ENCODE measurements around the gene PDE1C. TPM values are rescaled to one million over a fixed set of nuclear protein-coding genes. Genes with fewer than 3 reads are reported as not detected.

The PDE1C gene
- total and polyA plus RNA-seq, 8 donors, result 1.2 to 4.2 (median 2.2) TPM

- H3K9me3 ChIP-seq, result no peaks in the 10 kb centered on the region
- 55 to 65% methylated on average over 2 of the region's 2 CpGs for WGBS, 2 donors
Measured at GRCh38 chr7:32108651-32109050, 38.4 kb upstream of the PDE1C start.

DNA sequence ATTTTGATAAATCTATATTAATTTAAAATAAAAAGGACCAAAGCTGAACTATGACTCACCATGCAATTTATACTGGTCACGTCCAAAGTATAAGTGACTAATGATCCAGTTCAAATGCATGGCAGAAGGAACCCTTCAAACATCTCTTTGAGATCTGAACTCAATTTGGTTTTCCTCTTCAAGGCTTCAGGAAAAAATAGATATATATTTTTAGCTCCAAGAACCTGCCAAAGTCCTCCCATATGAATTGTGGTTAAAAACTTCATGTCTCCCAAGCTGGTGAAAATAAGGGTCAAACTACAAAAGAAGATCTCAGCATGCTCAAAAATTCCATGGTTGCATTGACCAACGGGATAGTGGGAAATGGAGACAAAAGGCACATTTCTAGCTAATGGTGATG, 34.6 kb upstream of the PDE1C start:
- 53 to 66% methylated on average over 2 of the region's 2 CpGs for WGBS, 2 donors
- FAIRE-seq, result no peak
- ATAC-seq, result no peak
- intact Hi-C loops (cut with DNase I), result no loop called here
- H3K27ac ChIP-seq, result no peak overlapping the region
- H3K9me3 ChIP-seq, result no peaks in the 10 kb centered on the region
- no peak overlapping the region for H3K4me3 ChIP-seq
- DNase-seq, result no peak
- H3K27me3 ChIP-seq, result no peaks in the 10 kb centered on the region
- H3K36me3 ChIP-seq, result no peaks in the 10 kb centered on the region
- TF ChIP-seq CTCF (IDR thresholded peaks at IDR 0.05), result no peak
- no peaks in the 10 kb centered on the region for H3K4me1 ChIP-seq

More at GRCh38 chr7:32108651-32109050, 38.4 kb upstream of the PDE1C start:
- H3K36me3 ChIP-seq, result no peaks in the 10 kb centered on the region
- no peak for DNase-seq
- H3K4me1 ChIP-seq, result no peaks in the 10 kb centered on the region
- TF ChIP-seq CTCF (IDR thresholded peaks at IDR 0.05), result no peak
- no peak for FAIRE-seq
- no peaks in the 10 kb centered on the region for H3K27me3 ChIP-seq
- ATAC-seq, result no peak
- no peak overlapping the region for H3K4me3 ChIP-seq
- intact Hi-C loops (cut with DNase I), result no loop called here
- no peak overlapping the region for H3K27ac ChIP-seq

DNA sequence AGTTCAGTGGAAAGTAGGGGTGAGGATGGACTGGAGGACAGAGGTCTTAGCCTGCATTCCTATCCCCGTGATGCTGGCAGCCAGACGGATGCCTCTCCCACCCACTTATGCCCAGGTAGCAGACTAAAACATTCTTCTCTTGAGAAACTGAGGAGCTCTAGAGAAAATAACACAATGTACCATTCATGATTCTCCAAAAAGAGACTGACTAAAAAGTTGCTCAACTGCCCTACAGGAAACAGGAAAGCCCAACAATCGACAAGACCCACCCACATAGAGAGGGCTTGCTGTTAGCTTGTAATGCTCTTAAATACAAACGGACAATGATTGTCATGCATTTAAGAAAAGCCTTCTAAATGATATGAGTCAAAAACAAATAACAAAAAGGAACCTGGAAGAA, 33.2 kb upstream of the PDE1C start:
- WGBS, 2 donors, result 51 to 63% methylated on average over 4 of the region's 4 CpGs
- intact Hi-C loops (cut with DNase I), result no loop called here
- TF ChIP-seq CTCF (IDR thresholded peaks at IDR 0.05), result no peak
- no peaks in the 10 kb centered on the region for H3K4me1 ChIP-seq
- no peak overlapping the region for H3K4me3 ChIP-seq
- no peaks in the 10 kb centered on the region for H3K9me3 ChIP-seq
- no peak overlapping the region for H3K27ac ChIP-seq
- DNase-seq (no peak), FAIRE-seq (no peak), ATAC-seq (no peak)
- no peaks in the 10 kb centered on the region for H3K27me3 ChIP-seq
- H3K36me3 ChIP-seq, result no peaks in the 10 kb centered on the region

DNA sequence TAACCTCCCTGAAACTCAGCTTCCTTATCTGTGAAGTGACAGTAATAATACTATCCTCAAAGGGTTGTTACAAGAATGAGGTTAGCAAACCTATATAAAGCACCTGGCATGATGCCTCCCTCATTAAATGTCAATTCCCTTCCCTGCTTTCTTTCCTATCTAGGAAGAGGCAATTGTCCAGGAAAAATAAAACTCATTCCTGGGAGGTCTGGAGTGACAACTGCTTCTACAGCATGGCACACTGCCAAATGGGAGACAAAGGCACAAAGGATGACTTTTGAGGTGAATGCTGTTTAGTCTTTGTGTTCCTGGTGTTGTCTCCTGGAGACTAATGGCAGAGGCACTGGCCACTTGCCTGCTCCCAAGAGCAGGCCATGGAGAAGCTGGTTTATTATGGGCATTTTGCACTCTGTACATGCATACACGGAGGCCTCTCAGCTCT, 32.2 kb upstream of the PDE1C start:
- 67 to 74% methylated on average over 1 of the region's 1 CpG for WGBS, 2 donors
- Histone ChIP-seq H3K36me3 (no peaks in the 10 kb centered on the region), H3K9me3 (no peaks in the 10 kb centered on the region), H3K27ac (no peak overlapping the region), H3K4me3 (no peak overlapping the region), H3K27me3 (no peaks in the 10 kb centered on the region), H3K4me1 (no peaks in the 10 kb centered on the region)
- FAIRE-seq (no peak), ATAC-seq (no peak), DNase-seq (no peak)
- no peak for TF ChIP-seq CTCF (IDR thresholded peaks at IDR 0.05)
- intact Hi-C loops (cut with DNase I), result no loop called here

DNA sequence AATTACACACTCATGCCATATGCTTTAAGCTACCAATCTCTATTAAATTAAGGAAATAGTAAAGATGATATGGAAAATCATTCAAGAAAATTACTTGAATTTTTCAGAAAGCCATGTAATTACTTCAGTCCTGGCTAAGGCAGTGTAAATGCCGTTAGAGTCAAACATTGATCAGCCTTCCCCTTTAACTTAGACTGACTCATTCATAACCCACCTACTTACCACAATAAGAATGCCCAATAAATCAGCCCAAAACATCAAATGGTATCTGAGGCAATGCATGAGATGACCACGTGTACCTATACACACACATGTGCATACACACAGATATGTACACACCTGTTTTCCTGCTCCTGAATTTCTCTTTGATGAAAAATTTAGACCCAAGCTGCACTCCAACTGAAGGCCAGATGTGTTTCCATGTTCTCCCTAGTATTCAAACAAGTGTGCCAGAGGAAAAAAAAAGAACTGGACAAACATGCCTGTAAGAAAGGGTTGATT, 30.2 kb upstream of the PDE1C start:
- no peak for FAIRE-seq
- no peaks in the 10 kb centered on the region for H3K36me3 ChIP-seq
- TF ChIP-seq CTCF (IDR thresholded peaks at IDR 0.05), result no peak
- H3K27ac ChIP-seq, result no peak overlapping the region
- no peaks in the 10 kb centered on the region for H3K9me3 ChIP-seq
- no peak overlapping the region for H3K4me3 ChIP-seq
- H3K27me3 ChIP-seq, result no peaks in the 10 kb centered on the region
- DNase-seq, result no peak
- intact Hi-C loops (cut with DNase I), result no loop called here
- no peaks in the 10 kb centered on the region for H3K4me1 ChIP-seq
- no peak for ATAC-seq
- WGBS, 2 donors, result 60 to 62% methylated on average over 2 of the region's 2 CpGs

Measured in pancreas (tissue), 10 donors.